Nephron (organoid): ENCODE results near the gene ABL1.

ENCODE experiments used
- H3K27ac Mint-ChIP-seq, 3 experiments: 2 replicates each; pipeline ENCODE4 v1.8.0; 2020; ENCODE audit warnings: mixed read lengths in 3 of 3, mild to moderate bottlenecking in 2 of 3, moderate library complexity in 1 of 3
- H3K27me3 Mint-ChIP-seq: 2 replicates; pipeline ENCODE4 v1.8.0; 2021; ENCODE audit warnings: low read depth, mild to moderate bottlenecking, moderate library complexity, mixed read lengths
- H3K36me3 Mint-ChIP-seq: 2 replicates; pipeline ENCODE4 v1.8.0; 2020; ENCODE audit warnings: low read depth, mixed read lengths
- H3K4me1 Mint-ChIP-seq: 2 replicates; pipeline ENCODE4 v1.8.0; 2020; ENCODE audit warnings: mixed read lengths
- H3K4me3 Mint-ChIP-seq, 3 experiments: 2 replicates each; pipeline ENCODE4 v1.8.0; 2020; ENCODE audit warnings: mild to moderate bottlenecking in 3 of 3, mixed read lengths in 3 of 3, moderate library complexity in 2 of 3
- H3K9me3 Mint-ChIP-seq: 2 replicates; pipeline ENCODE4 v1.8.0; 2020; ENCODE audit warnings: mixed read lengths
- CTCF ChIP-seq, 3 experiments: fragments of 200-600 bp; sonication (generic); IDR thresholded peaks; one replicate each; pipeline ENCODE4 v1.5.0; 2021; ENCODE audit warnings: antibody characterized with exemption in 3 of 3; ENCODE audit not compliant: unreplicated experiment in 3 of 3

ABL1 gene

GRCh38 chr9:130888146-130888885, 53.3 kb downstream of the ABL1 start:
- Mint-ChIP-seq H3K9me3 (no peaks in the 10 kb centered on the region), H3K27me3 (no peaks in the 10 kb centered on the region), H3K4me1 (peaks cover 5% of the 10 kb centered on the region), H3K36me3 (peaks cover 53% of the 10 kb centered on the region), H3K27ac (no peak overlapping the region), H3K4me3 (no peak overlapping the region)
- TF ChIP-seq CTCF (IDR thresholded peaks at IDR 0.05; ENCODE audit: unreplicated experiment in 3 of 3): no peak

GRCh38 chr9:130890124-130890523, 55.1 kb downstream of the ABL1 start:
- Mint-ChIP-seq H3K27ac (no peak overlapping the region), H3K27me3 (no peaks in the 10 kb centered on the region), H3K36me3 (peaks cover 44% of the 10 kb centered on the region), H3K9me3 (no peaks in the 10 kb centered on the region), H3K4me3 (no peak overlapping the region), H3K4me1 (peaks cover 20% of the 10 kb centered on the region)
- no peak for TF ChIP-seq CTCF (IDR thresholded peaks at IDR 0.05; ENCODE audit: unreplicated experiment in 3 of 3)

- H3K4me1 Mint-ChIP-seq: peaks cover 21% of the 10 kb centered on the region
- peaks cover 35% of the 10 kb centered on the region for H3K36me3 Mint-ChIP-seq
- peaks cover 3% of the 10 kb centered on the region for H3K27me3 Mint-ChIP-seq
- no peak for TF ChIP-seq CTCF (IDR thresholded peaks at IDR 0.05; ENCODE audit: unreplicated experiment in 3 of 3)
- H3K27ac Mint-ChIP-seq: no peak overlapping the region
- H3K9me3 Mint-ChIP-seq: no peaks in the 10 kb centered on the region
- H3K4me3 Mint-ChIP-seq: no peak overlapping the region
These were observed 56.0 kb downstream of the ABL1 start for GRCh38 chr9:130890870-130891687.

- Mint-ChIP-seq H3K27me3 (peaks cover 3% of the 10 kb centered on the region), H3K9me3 (no peaks in the 10 kb centered on the region), H3K4me3 (no peak overlapping the region), H3K36me3 (peaks cover 28% of the 10 kb centered on the region), H3K4me1 (peaks cover 21% of the 10 kb centered on the region), H3K27ac (peak overlapping the region in 1 of 3 experiments; percentile 51)
- no peak for TF ChIP-seq CTCF (IDR thresholded peaks at IDR 0.05; ENCODE audit: unreplicated experiment in 3 of 3)
These were observed 56.8 kb downstream of the ABL1 start for GRCh38 chr9:130891688-130892476.

- H3K4me1 Mint-ChIP-seq: peaks cover 21% of the 10 kb centered on the region
- H3K27ac Mint-ChIP-seq: peak overlapping the region in 2 of 3 experiments; percentile 35 to 51
- peaks cover 5% of the 10 kb centered on the region for H3K27me3 Mint-ChIP-seq
- no peak for TF ChIP-seq CTCF (IDR thresholded peaks at IDR 0.05; ENCODE audit: unreplicated experiment in 3 of 3)
- H3K9me3 Mint-ChIP-seq: no peaks in the 10 kb centered on the region
- no peak overlapping the region for H3K4me3 Mint-ChIP-seq
- peaks cover 21% of the 10 kb centered on the region for H3K36me3 Mint-ChIP-seq
These were observed 57.6 kb downstream of the ABL1 start for GRCh38 chr9:130892477-130893304.
